PFSK-1 (cell line): Measurements from ENCODE around the gene TRPV5.

Experiments used
- FOXP2 ChIP-seq: optimal IDR thresholded peaks from 2 replicates; pipeline ENCODE3; 2011; ENCODE audit warnings: borderline replicate concordance, control low read depth, inconsistent platforms; ENCODE audit not compliant: insufficient read depth; ENCODE audit errors: extremely low read length, extremely low read depth
- POLR2AphosphoS5 ChIP-seq: IDR thresholded peaks from 2 replicates; pipeline ENCODE4 v1.6.1; 2012; ENCODE audit warnings: low read depth, mild to moderate bottlenecking, control low read depth, low read length, moderate library complexity
- SIN3A ChIP-seq: IDR thresholded peaks from 2 replicates; pipeline ENCODE4 v1.6.1; 2012; ENCODE audit warnings: mild to moderate bottlenecking, low read length, moderate library complexity, borderline replicate concordance; ENCODE audit not compliant: insufficient read depth
- TAF1 ChIP-seq: IDR thresholded peaks from 2 replicates; pipeline ENCODE4 v1.6.1; 2012; ENCODE audit warnings: low read length, control low read depth, borderline replicate concordance; ENCODE audit not compliant: insufficient read depth
- TF ChIP-seq, protein P1 (sequence below), 2 experiments: IDR thresholded peaks; 2 replicates each; pipeline versions ENCODE4 v1.6.1 to v1.8.0; 2011 to 2012; ENCODE audit warnings: low read depth in 2 of 2, low read length in 2 of 2, control low read depth in 1 of 2, inconsistent platforms in 1 of 2, mild to moderate bottlenecking in 1 of 2, moderate library complexity in 1 of 2; ENCODE audit not compliant: insufficient read depth in 1 of 2

The TRPV5 gene

DNA sequence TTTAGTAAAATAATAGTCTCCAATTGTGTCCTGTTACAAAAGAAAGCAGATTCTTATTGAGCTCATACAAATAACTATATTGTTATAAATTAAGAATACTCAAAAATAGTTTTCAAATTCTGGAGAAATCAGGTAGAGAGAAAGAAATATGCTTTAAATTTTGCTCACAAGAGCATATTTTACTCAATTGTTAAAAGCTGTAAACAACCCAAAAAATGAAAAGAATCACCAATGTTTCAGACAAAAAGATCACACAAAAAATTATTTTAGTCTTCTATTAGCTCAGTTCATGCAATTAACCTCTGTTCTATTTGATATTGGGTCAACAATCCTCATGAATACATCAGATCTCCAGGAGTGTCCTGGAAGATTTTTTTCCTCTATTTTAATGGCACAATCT is 29.4 kb downstream of the TRPV5 start:
- no peak for TF ChIP-seq FOXP2

DNA sequence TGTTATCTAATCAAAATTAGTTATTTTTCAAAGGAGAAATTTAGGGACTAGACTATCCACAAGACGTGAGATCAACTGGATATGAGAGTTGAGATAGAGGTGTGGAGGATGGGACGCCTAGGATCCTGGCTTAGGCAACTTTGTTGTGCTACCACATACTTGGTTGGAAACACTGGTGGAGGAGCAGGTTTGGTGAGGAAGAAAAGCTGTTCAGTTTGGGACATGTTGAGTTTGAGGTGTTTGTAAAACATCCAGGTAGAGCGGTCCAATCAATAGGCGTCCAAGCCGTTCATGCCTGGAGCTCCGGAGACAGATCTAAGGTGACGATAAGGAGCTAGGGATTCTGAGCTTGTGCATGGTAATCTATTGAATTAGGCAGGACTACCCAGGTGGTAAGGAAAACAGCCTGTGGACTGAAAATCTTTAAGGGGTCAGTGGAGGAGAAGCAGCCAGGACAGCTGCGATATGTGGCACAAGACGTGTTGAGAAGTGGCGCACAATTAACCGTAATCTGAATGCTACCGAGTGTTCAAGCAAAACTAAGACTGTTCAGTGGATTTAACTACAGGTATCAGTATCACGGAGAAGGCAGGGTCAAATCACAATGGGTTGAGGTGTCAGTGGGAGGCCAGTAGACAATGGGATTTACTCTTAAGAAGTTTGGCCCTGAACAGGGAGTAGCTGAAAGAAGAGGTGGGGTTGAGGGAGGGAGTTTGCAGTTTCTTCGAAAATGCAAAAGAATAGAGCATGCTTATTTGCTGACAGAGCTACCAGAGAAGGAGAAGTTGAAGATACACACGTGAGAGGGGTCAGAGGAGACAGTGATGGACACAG is 31.9 kb downstream of the TRPV5 start:
- no peak for TF ChIP-seq POLR2AphosphoS5
- TF ChIP-seq FOXP2, result no peak
- TF ChIP-seq SIN3A, result no peak
- no peak for TF ChIP-seq TAF1
- TF ChIP-seq, protein P1, sequence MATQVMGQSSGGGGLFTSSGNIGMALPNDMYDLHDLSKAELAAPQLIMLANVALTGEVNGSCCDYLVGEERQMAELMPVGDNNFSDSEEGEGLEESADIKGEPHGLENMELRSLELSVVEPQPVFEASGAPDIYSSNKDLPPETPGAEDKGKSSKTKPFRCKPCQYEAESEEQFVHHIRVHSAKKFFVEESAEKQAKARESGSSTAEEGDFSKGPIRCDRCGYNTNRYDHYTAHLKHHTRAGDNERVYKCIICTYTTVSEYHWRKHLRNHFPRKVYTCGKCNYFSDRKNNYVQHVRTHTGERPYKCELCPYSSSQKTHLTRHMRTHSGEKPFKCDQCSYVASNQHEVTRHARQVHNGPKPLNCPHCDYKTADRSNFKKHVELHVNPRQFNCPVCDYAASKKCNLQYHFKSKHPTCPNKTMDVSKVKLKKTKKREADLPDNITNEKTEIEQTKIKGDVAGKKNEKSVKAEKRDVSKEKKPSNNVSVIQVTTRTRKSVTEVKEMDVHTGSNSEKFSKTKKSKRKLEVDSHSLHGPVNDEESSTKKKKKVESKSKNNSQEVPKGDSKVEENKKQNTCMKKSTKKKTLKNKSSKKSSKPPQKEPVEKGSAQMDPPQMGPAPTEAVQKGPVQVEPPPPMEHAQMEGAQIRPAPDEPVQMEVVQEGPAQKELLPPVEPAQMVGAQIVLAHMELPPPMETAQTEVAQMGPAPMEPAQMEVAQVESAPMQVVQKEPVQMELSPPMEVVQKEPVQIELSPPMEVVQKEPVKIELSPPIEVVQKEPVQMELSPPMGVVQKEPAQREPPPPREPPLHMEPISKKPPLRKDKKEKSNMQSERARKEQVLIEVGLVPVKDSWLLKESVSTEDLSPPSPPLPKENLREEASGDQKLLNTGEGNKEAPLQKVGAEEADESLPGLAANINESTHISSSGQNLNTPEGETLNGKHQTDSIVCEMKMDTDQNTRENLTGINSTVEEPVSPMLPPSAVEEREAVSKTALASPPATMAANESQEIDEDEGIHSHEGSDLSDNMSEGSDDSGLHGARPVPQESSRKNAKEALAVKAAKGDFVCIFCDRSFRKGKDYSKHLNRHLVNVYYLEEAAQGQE (IDR thresholded peaks at IDR 0.05; ENCODE audit: insufficient read depth in 1 of 2, low read depth in 2 of 2, low read length in 2 of 2), result no peak

DNA sequence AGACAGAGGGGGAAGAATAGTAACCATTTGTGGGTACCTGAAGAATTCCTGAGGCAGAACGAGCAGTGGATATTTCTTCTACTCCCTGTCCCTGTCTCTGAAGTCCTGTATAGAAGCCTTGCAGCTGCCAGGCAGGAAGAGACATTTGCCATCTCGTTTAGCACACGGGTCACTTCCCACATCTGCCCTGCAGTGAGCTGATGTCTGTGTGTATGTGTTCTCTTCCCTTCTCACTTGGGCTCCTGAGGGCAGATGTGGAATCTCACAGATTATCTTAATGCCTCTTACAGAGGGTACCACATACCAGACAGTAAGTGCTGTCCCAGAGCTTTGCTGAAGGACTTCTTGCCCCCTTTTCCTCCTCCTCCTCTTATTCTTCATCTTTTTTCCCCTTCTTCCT is 33.9 kb downstream of the TRPV5 start:
- TF ChIP-seq TAF1 (no peak), FOXP2 (no peak), POLR2AphosphoS5 (no peak), SIN3A (no peak)
- TF ChIP-seq, protein P1 (IDR thresholded peaks at IDR 0.05; ENCODE audit: insufficient read depth in 1 of 2, low read depth in 2 of 2, low read length in 2 of 2), result no peak

DNA sequence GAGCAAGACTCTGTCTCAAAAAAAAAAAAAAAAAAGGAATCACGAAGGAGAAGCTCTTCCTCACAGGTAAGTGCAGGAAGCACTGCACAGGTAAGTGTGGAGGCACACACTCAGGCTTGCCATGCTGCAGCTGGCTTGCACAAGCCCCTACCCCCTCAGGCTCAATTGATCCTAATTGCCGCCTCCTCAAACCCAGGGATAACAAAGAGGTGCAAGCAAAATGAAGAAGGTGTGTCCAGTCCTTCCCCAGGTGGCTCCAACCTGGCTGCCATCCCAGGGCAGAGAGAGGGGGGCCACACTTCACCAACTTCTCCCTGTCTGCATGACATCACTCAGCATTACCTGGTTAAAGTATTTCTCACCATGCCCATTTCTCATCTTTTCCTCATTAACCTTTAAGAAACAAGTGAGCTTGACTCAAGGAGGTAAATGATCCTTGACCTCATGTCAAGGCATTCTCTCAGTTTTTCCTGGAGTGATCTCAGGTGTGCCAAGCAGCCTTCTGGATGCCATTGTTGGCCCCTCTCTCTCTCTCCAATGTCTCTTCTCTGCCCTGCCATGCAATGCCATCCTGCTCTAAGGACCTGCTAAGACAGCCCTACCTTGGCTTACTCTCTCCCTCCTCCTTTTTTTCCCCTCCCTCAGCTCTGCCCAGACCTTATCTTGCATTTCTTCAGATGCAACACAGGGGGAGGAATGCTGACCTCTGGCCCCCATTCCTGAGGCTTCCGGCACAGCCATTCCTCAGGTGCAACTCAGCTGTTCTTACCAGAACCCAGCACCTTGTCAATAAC is 35.0 kb downstream of the TRPV5 start:
- TF ChIP-seq POLR2AphosphoS5, result no peak
- no peak for TF ChIP-seq FOXP2
- TF ChIP-seq TAF1, result no peak
- TF ChIP-seq SIN3A, result no peak
- TF ChIP-seq, protein P1 (IDR thresholded peaks at IDR 0.05; ENCODE audit: insufficient read depth in 1 of 2, low read depth in 2 of 2, low read length in 2 of 2), result no peak

DNA sequence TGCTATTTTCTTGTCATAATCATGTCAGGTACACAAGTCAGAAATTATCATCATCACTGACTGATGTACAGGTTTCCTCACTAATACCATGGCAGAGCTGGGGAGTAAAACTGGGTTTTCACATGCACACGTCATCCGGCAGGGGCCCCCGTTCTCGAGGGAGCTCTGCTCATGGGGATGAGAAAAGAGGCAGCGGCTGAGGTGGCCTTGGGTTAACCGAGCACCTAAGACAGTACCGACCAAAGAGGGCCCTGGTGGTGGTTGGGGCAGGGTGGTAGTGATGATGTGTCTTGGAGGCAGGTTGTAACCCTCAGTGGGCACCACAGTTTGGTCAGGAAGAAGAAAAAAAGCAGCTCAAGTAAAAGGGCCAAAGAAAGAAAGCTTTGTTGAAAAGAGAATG is 35.9 kb downstream of the TRPV5 start:
- TF ChIP-seq TAF1, result no peak

DNA sequence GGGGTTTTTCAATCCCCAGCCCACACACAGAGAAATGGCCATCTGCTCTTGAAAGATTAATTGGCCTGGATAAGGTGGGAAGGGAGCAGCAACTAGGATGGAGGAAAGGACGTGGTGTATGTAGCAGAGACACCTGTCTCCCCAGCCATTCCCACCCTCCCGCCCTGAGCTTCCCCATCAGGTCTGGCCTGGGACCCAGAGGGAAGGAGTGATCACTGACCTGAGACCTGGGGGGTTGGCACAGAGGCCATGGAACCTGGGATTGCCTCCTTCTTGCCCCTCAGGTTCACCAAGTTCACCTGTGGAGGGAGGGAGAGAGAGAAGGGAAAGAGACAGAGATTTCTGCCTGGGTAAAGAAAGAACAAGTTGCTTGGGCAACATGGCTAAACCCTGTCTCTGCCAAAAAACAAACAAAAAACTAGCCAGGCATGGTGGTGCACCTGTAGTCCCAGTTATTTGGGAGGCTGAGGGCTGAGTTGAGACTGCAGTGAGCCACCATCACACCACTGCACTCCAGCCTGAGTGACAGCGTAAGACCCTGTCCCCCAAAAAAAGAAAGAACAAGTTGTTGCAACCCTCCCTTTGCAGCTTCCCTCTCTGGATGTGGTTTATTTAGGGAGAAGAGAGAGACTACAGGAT is 36.7 kb downstream of the TRPV5 start:
- TF ChIP-seq, protein P1 (IDR thresholded peaks at IDR 0.05; ENCODE audit: insufficient read depth in 1 of 2, low read depth in 2 of 2, low read length in 2 of 2), result no peak
- TF ChIP-seq POLR2AphosphoS5 (no peak), FOXP2 (no peak), SIN3A (no peak)
